GM19238 (cell line): Measurements from ENCODE around the gene ZIC2.
A peak's percentile ranks its signal among the peaks of the same experiment; 100 is the strongest.

Experiments used
- DNase-seq: peaks from one replicate; pipeline ENCODE4 v3.0.0; 2011; ENCODE audit warnings: low spot score; ENCODE audit not compliant: insufficient read length

The ZIC2 gene

DNA sequence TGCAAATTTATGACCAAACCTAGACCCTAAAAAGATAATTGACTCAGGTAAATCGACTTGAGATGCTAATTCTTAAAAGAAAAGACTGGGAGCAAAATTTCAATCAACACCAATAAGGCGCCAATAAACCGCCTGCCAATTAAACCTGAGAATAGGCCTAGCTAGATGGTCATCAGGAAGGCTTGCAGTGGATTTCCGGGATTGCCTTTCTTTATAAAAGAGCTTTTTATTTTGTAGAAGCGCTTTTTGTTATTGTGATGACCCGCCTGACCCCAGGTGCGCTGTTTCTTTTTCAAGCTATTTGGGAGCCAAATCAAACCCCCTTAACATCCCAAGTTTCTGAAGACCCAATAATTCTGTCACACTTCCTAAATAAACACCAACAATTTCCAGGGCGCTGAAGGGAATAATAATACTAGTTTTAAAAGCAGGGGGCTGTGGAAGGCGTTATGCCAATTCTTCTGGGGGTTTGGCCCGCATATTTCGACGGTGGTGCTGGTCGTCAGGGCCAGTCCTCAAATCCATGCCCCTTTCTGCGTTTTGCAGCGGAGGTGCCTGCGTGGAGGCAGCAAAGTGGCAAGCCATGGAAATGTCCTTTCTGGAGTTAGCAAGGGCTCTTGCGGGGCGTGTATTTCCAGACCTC is 7.2 kb upstream of the ZIC2 start:
- no peak for DNase-seq

DNA sequence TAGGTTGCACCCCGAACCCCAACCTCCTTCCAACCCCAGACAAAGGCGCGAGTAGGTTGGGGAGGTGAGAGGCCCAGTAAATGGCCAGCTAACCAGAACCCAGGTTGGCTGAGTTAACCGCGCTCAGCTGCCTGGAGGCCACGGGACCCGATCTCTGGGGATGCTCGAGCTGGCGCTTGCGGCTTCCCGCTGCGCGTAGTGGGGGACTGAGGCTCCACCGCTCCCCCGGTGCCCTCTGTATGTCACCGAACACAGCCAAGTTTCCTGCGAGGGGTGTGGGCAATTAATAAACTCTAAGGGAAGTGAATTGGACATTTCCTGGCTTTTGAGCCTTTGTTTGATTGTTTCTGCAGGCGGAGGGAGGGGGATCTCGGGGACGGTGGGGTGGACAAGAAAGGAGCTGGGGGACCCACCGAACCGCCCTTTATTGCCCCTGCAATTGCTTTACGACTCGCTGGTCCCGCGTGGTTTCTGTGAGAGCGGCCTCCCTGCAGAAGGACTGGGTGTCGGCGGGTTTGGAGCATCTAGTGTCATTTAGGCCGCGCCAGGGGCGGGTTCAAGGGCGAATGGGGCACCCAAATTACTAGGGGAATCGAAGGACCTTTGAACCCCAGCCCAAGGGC is 6.5 kb upstream of the ZIC2 start:
- no peak for DNase-seq

GRCh38 chr13:99975626-99976025 is 6.0 kb upstream of the ZIC2 start:
- DNase-seq, result no peak

- no peak for DNase-seq
These were observed 5.0 kb upstream of the ZIC2 start for GRCh38 chr13:99976575-99976974.

GRCh38 chr13:99977334-99977911 is 4.2 kb upstream of the ZIC2 start:
- DNase-seq, result no peak

- DNase-seq, result no peak
These were observed 3.4 kb upstream of the ZIC2 start for GRCh38 chr13:99977912-99978798.

DNA sequence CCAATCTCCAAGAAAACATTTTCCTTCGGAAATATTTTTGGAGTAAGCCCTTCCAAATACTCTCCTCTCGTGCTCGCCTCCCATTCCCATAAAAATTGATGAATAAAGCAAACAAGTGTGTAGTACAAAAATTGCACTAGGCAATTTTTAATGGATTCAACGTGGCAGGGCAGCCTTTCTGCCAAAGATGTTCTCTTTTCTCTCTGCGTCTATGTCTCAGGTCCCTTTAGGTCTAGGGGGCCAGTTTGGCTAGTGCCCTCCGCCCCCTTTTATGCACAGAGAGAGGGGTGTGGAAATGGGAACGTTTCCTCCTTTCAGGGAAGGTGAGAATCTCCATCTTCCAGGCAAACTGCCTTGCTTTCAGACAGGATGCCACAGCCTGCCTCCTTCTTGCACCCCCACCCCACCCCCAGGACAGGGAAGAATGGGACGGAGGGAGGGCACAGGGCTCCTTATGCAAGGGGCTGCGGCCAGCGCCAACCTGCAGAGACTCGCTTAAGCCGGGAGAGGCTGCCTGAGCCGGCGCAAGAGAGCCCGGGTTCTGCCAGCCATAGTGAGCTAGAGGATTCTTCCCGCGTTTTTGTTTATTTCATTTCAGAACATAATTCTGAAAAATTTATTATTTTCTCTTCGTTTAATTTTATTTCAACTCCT is 2.7 kb upstream of the ZIC2 start:
- DNase-seq, result no peak

- no peak for DNase-seq
These were observed 2.0 kb upstream of the ZIC2 start for GRCh38 chr13:99979453-99980200.

DNA sequence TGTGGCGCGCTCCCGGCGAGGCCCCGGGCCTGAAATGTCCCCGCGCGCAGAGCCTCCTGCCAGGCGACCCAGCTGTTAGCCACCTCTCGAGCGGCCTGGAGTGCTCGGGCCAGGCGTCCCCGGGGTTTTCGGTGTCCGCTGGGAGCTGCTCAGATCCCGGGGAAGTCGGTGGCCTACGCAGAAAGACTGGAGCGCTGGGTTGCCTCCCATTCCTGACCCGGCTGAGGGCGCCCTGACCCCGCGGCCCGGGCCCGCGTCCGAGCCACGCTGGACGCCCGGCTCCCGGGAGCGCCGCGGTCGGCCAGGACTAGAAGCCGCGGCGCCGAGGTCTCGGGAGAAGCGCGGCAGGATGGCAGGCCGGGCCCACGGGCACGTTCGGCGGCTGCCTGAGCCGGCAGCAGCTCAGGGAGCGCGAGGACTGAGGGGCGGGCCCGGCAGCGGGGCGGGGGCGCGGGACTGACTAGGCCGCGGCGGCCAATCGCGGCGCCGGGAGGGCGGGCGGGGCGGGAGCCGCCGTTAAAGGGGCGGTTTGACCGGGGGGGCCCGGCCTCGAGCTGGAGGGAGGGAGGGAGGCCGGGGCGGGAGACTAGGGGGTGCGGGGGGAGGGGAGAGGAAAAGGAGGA is 1.3 kb upstream of the ZIC2 start:
- DNase-seq, result peak; percentile 62

GRCh38 chr13:99980824-99981734 is 505 bp upstream of the ZIC2 start:
- DNase-seq, result no peak

DNA sequence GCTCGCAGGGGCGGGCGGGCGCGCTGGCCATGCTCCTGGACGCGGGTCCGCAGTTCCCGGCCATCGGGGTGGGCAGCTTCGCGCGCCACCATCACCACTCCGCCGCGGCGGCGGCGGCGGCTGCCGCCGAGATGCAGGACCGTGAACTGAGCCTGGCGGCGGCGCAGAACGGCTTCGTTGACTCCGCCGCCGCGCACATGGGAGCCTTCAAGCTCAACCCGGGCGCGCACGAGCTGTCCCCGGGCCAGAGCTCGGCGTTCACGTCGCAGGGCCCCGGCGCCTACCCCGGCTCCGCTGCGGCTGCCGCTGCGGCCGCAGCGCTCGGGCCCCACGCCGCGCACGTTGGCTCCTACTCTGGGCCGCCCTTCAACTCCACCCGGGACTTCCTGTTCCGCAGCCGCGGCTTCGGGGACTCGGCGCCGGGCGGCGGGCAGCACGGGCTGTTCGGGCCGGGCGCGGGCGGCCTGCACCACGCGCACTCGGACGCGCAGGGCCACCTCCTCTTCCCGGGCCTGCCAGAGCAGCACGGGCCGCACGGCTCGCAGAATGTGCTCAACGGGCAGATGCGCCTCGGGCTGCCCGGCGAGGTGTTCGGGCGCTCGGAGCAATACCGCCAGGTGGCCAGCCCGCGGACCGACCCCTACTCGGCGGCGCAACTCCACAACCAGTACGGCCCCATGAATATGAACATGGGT is 599 bp downstream of the ZIC2 start:
- no peak for DNase-seq

DNA sequence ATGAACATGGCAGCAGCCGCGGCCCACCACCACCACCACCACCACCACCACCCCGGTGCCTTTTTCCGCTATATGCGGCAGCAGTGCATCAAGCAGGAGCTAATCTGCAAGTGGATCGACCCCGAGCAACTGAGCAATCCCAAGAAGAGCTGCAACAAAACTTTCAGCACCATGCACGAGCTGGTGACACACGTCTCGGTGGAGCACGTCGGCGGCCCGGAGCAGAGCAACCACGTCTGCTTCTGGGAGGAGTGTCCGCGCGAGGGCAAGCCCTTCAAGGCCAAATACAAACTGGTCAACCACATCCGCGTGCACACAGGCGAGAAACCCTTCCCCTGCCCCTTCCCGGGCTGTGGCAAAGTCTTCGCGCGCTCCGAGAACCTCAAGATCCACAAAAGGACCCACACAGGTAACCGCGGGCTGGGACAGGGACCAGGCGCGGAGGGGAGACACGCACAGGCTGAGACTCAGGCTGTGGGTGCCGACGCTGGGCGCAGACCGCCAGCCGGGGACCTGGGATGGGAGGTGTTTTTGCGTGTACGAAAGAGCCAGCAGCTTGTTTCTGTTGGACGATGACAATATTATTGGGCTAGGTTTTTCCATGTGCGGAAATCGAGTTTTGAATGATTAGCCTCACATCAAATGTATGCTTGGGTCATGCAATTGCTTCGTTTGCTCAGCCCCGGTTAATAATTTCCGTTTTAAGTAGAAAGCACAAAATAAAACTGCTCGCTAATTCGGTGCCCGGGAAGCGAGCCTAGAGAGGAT is 1.3 kb downstream of the ZIC2 start:
- no peak for DNase-seq

DNA sequence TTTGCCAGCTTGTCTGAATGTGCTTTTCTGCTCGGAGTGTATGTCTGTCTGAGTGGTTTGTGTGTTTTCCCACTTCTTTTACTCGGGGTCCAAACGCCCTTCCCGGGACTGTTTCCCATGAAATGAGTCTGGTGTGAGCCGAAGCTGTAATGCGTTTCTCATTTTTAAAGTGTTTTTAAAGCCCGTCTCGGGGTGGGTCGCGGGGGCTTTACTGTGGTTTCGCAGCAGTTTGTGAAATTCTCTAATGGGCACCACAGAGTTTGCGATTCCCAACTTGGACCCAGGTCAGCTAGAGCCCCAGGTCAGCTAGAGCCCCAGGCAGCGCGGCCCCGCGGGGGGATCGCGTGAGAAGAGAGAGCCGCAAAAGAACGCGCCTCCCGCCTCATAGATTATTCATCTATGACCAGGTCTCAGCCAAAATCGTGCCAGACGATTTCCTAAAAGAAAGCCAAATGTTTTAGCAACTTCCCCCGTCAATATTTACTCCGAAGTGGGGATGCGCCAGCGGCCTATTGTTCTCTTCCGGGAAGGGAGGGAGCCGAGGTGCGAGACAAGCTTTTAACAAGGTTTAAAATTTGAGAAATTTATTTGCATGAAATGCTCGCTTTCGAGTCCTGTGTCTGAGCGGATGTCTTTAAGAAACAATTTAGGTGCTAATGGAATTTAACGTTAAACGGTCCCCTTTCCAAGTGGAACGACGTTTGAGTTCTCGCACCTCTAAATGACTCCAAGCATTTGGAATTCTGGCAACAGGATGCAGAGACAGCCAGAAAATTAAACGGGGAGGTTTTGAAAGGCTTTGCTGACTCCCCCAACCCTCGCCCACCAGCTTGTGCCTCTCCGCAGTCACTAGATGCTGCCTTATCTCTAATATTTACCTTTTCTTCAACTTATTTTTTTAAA is 2.2 kb downstream of the ZIC2 start:
- DNase-seq, result no peak

DNA sequence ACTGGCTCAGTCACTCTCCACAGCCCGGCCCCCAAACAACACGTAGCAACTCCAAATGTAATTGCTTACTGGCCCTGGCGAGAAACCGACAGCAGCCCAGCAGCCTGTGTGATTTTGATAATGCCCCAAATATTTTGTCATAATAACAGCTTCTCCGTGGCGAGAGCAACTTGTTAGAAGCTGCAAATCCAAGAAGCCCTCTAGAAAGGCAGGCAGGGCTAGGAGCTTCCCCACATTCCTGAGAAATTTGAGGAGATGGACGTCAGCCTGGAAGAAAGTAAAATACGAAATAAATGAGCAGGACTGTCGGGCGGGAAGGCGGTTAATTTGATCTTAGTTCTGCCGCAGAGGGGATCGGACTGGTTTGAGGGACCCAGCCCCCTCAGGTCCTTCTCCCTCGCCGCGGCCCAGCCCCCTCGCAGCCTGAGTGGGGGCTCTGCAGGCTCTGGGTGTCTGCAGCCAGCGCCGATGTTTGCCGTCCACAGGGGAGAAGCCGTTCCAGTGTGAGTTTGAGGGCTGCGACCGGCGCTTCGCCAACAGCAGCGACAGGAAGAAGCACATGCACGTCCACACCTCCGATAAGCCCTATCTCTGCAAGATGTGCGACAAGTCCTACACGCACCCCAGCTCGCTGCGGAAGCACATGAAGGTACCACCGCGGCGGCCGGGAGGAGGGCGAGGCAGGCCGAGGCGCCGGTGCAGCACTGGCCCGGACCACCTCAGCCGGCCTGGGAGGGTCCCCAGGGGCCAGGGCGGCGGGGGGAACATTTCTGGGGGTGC is 3.1 kb downstream of the ZIC2 start:
- no peak for DNase-seq

GRCh38 chr13:99985241-99985874 is 3.8 kb downstream of the ZIC2 start:
- no peak for DNase-seq
